GM18519 (cell line): ENCODE data around the gene CXorf58.
"Not testable (repeated sequence)": the region's sequence is repeated elsewhere in the genome, so short reads cannot be mapped to it uniquely, and the experiment has no call there.

ENCODE experiments used
- ATAC-seq: cut with Tn5 transposase; IDR thresholded peaks from one replicate; pipeline ENCODE4 v1.9.1; 2021; ENCODE audit warnings: mild to moderate bottlenecking, moderate library complexity; ENCODE audit not compliant: unreplicated experiment, low FRiP score

CXorf58 gene, protein sequence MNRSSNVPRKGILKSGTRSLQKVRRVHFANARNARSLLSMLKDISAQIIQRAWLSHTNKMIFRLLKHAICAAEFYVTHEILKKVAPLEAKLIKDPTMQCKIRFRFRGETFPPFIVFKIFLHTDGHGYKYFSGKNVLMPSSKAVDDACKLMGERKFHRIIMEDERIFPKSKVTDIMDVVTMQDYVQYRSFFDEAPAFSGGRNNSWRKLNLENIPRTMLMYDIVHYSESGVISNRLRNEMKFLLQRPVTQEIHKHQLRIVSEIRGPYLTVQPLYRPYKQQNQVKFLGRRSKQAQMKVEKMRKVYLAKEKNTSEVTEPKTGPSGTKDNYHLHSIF

DNA sequence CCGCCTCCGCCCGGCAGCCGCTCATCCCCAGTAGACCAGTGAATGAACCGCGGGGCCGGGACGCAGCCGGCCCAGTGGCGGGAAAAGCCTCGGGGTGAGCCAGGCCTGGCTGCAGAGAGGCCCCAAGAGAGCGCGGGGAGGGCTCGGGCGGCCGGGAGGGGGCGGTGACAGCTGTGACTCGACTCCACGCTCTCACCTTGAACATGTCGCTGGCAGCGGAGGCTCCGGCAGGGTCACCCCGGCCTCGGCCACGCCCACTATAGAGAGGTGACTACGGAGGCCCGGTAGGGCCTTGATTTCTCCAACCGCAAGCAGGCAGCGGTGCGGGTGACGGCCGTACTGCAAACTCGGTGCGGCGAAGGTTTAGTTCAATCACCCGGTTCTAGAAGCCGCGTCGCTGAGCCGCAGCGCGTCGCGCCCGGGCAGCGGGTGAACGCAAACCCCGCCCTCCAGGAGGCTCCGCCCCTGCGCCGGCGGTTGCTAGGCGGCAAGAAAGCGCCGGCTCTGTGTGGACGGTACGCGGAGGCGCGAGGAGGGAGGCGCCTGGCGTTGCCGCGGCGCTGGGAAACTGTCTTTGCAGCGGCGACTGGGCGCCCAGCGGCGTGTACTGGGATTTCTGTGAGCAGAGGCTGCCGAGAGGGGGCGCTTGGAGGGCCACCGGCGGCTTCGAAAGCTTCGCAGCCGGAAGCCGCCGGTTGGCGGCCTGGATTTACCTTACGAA is at the start of gene CXorf58, which contains the start of gene APOO:
Gene CXorf58, plus strand, starts transcription at position 509 of the 721 bp plus-strand sequence. CDS start 2,297 bp downstream, outside the sequence.
Gene APOO, minus strand, starts transcription at position 441 of the 721 bp plus-strand sequence. Its CDS starts 236 bp downstream, at position 205.
- peak; percentile 93 for ATAC-seq

DNA sequence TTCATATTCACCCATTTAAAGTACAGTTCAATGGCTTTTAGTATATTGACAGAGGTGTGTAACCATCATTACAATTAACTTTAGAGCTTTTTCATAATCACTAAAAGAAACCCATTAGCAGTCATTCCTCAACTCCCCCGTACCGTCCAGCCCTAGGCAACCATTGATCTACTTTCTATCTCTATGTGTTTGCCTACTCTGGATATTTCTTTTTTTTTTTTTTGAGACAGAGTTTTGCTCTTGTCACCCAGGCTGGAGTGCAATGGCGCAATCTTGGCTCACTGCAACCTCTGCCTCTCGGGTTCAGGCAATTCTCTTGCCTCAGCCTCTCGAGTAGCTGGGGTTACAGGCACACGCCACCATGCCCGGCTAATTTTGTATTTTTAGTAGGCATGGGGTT is 48.6 kb upstream of the CXorf58 start:
- not testable (repeated sequence) for ATAC-seq

DNA sequence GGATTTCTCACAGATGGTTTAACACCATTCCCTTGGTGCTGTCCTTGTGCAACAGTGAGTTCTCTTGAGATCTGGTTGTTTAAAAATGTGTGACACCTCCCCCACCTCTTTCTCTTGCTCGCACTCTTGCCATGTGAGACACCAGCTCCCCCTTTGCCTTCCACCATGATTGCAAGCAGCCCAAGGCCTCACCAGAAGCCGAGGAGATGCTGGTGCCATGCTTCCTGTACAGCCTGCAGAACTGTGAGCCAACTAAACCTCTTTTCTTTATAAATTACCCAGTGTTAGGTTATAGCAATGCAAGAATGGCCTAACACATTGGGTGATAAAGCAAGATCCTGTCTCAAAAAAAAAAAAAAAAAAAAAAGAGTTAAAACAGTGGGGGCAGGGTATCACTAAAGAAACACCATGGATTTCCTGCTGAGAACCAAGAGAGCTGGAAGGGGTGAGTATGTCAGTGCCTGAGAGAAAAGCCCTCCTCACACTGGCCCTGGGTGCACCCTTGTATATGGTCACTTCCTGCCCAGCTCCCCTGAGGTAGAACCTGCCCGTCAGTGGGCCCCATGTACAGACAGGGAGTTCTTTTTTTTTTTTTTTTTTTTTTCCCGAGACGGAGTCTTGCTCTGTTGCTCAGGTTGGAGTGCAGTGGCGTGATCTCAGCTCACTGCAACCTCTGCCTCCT is 46.5 kb upstream of the CXorf58 start:
- ATAC-seq: no peak

DNA sequence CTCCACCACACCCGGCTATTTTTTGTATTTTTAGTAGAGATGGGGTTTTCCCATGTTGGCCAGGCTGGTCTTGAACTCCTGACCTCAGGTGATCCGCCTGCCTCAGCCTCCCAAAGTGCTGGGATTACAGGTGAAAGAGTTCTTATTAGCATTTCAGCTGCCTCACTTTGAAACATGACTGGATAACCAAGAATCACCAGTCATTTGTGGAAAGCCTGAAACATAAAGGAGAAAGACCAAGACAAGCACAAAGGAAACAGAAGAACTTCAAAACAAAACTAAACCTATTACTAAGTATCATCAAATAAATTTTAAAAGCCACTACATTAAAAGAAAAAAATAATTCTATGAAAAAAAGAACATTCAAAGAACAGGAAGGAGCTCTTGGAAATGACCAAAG is 45.9 kb upstream of the CXorf58 start:
- not testable (repeated sequence) for ATAC-seq

GRCh38 chrX:23864742-23865326 is 43.0 kb upstream of the CXorf58 start:
- ATAC-seq: no peak

DNA sequence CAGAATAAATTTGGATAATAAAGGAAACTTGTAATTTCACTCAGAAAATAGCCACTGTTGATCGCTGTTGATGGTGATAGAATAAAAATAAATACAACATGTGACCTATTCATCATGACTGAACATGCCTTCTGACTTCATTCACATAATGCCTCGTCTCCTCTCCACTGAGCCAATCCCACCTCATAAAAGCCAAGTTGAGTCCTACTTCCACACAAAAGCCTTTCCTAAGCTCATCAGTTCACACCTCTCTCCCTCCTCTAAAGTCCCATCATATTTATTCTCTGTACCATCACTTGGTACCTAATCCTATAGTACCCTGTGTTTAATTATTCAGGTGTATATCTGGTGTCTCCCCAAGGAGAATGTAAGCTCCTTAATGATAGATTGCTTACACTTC is 37.8 kb upstream of the CXorf58 start:
- no peak for ATAC-seq

GRCh38 chrX:23871905-23872546 is 35.8 kb upstream of the CXorf58 start:
- no peak for ATAC-seq

GRCh38 chrX:23879380-23880090 is 28.3 kb upstream of the CXorf58 start:
- no peak for ATAC-seq

GRCh38 chrX:23883737-23884354 is 24.0 kb upstream of the CXorf58 start:
- no peak for ATAC-seq

- no peak for ATAC-seq
Measured at GRCh38 chrX:23884427-23885024, 23.3 kb upstream of the CXorf58 start.

- ATAC-seq: no peak
Measured at GRCh38 chrX:23885803-23886202, 22.0 kb upstream of the CXorf58 start.

- no peak for ATAC-seq
Measured at GRCh38 chrX:23887451-23887850, 20.4 kb upstream of the CXorf58 start.

DNA sequence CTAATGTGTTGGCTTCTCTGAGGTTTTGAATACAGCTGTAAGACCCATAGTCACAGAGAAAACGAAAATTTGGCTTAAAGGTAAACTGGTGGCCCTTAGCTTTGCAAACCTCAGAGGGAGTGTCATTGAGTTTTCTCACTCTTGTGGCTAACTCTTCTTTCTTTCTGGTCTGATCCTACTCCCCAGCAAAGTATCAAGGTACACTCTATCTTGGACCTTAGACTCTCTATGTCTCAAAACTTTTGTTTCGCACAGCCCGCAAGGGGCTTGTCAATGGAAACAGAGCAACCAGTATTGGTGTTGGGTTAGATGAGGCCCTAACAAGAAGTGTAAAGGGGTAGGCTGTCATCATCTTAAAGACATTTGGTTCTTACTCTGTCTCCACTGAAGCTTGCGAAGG is 19.9 kb upstream of the CXorf58 start:
- ATAC-seq: no peak

DNA sequence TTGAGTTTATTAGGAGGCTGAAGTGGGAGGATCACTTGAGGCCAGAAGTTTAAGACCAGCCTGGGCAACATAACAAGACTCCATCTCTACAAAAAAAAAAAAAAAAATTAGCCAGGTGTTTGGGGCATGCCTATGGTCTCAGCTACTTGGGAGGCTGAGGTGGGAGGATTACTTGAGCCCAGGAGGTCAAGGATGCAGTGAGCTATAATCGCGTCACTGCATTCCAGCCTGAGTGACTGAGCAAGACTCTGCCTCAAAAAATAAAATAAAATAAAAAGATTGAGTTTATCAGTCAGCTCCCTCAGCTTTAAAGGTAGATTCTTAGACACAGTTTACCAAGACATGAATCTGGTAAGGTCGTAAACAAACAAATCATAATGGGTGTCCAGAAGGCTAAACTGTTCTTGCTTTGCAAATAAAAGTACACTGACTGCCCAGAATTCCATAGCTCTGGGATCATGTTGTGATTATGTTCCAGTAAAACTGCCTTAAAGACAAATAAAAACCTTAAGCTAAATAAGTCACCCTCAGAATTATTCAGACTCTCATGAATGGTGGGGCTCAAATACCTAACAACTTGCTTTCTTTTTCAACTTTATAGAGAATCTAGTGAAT is 18.8 kb upstream of the CXorf58 start:
- no peak for ATAC-seq

GRCh38 chrX:23890933-23891332 is 16.9 kb upstream of the CXorf58 start:
- ATAC-seq: no peak

DNA sequence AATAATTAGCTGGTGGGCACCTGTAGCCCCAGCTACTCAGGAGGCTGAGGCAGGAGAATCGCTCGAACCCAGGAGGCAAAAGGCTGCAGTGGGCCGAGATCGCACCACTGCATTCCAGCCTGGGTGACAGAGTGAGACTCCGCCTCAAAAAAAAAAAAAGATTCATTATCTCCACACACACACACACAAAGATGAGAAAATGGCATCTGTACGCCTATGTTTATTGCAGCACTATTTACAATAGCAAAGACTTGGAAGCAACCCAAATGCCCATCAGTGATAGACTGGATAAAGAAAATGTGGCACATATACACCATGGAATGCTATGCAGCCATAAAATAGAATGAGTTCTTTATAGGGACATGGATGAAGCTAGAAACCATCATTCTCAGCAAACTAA is 12.8 kb upstream of the CXorf58 start:
- not testable (repeated sequence) for ATAC-seq

DNA sequence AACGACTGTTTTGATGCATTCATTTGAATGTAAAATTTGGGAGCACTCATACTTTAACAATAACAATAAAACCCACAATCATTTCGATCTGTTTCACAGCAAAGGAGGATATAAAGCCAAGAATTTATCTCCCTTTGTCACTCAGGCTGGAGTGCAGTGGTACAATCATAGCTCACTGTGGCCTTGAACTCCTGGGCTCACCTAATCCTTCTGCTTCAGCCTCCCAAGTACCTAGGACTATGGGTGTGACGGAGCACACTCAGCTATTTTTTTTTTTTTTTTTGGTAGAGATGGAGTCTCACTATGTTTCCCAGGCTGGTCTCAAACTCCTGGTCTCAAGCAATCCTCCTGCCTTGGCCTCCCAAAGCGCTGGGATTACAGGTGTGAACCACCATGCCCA is 11.3 kb upstream of the CXorf58 start:
- not testable (repeated sequence) for ATAC-seq

- no peak for ATAC-seq
Measured at GRCh38 chrX:23896981-23897380, 10.8 kb upstream of the CXorf58 start.
